BLaER1 treated with 17β-estradiol and CSF1 and Interleukin-3, amounts not matched to agents 10 nM and 100 nM (cell line): ENCODE measurements around the gene PTH2.

Source experiments
- H3K27ac ChIP-seq, 11 experiments: shearing (Covaris generic); formaldehyde crosslinking; 2 replicates each; pipeline ENCODE4 v1.8.1; 2022
- H3K27me3 ChIP-seq, 11 experiments: shearing (Covaris generic); formaldehyde crosslinking; 2 replicates each; pipeline ENCODE4 v1.8.1; 2022
- H3K36me3 ChIP-seq, 11 experiments: shearing (Covaris generic); formaldehyde crosslinking; 2 replicates each; pipeline ENCODE4 v1.8.1; 2022
- H3K4me1 ChIP-seq, 10 experiments: shearing (Covaris generic); formaldehyde crosslinking; 2 replicates each; pipeline ENCODE4 v1.8.1; 2022
- H3K4me2 ChIP-seq, 11 experiments: shearing (Covaris generic); formaldehyde crosslinking; 2 replicates each; pipeline ENCODE4 v1.8.1; 2022
- H3K4me3 ChIP-seq, 10 experiments: shearing (Covaris generic); formaldehyde crosslinking; 2 replicates each; pipeline ENCODE4 v1.8.1; 2022
- H3K9ac ChIP-seq, 11 experiments: shearing (Covaris generic); formaldehyde crosslinking; 2 replicates each; pipeline ENCODE4 v1.8.1; 2022
- H3K9me3 ChIP-seq, 11 experiments: shearing (Covaris generic); formaldehyde crosslinking; replicated peaks in 1 of 11; 2 replicates each; pipeline ENCODE4 v1.8.1; 2022
- H4K20me1 ChIP-seq, 11 experiments: shearing (Covaris generic); formaldehyde crosslinking; 2 replicates each; pipeline ENCODE4 v1.8.1; 2022
- Cebpa-rat ChIP-seq, 11 experiments: shearing (Covaris generic); IDR thresholded peaks; 2 replicates each; pipeline ENCODE4 v1.8.1; 2022

Gene PTH2

DNA sequence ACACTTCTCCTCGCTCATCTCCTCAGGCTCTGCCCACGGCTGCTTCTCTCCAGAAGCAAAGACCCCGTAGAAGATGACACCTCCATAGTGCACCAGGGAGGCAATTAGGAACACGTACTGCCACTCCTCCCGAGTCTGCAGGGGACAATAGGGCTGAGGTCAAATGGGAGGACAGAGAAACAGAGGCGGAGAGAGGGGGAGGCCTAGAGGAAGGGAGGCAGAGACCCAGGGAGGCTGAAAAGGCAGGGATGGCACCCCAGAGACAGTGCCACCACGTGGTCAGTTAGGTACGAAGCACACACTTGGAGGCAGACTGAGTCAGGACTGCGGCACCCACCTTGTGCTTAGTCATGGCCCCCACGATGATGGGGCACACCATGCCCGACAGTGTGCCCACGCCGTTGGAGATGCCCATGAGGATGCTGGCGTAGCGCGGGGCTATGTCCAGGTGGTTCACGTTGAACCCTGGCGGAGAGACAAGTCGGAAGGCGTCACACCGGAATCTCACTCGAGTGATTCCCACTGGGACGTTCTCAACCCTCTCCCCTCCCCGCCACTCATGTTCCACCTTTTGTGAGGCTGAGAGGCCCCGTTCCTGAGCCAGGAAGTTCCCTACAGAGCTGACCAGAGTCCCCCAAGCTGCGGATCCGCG is 7.6 kb upstream of the PTH2 start:
- no peak for TF ChIP-seq Cebpa-rat (IDR thresholded peaks at IDR 0.05)

DNA sequence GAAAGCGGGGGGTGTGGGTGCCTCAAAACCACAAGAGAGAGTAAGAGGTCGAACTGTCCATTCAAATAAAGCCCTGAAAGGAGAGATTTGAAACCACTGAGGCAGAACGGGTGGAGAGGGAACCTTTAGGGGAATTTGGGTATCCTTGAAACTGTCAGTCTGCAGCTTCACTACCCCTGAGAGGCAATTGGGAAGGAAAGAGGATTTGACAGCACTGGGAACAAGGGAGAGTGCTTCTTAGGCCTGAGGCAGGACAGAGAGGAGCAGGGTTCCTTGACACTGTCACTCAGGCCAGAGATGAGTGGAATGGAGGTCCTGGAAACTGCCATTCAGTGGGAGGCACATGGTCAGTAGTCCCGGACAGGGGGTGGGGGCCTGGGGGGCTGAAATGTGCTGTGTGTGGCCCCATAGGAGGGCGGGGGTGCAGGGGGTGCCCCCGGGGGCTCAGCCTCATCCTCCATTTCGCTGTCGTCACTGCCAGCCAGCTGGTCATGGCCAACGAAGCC is 7.0 kb upstream of the PTH2 start:
- Histone ChIP-seq H3K4me1 (peaks cover 19 to 54% (median 42%) of the 10 kb centered on the region in 10 experiments), H3K9me3 (peaks cover 4 to 27% (median 18%) of the 10 kb centered on the region in 11 experiments; a peak in 15 of 22 replicates), H3K4me3 (no peak overlapping the region), H3K36me3 (no peaks in the 10 kb centered on the region), H3K4me2 (peak overlapping the region in 6 of 11 experiments; percentile 9 to 16 (median 12); a peak in 5 of 22 replicates), H3K27me3 (peaks cover 100% of the 10 kb centered on the region in 11 experiments), H3K9ac (no peak overlapping the region), H3K27ac (no peak overlapping the region), H4K20me1 (peaks cover 0 to 9% (median 0%) of the 10 kb centered on the region in 11 experiments; a peak in 4 of 22 replicates)
- no peak for TF ChIP-seq Cebpa-rat (IDR thresholded peaks at IDR 0.05)

More for the DNA sequence above, 7.6 kb upstream of the PTH2 start:
- no peak overlapping the region for H3K9ac ChIP-seq
- peak overlapping the region in 3 of 11 experiments; percentile 9 to 16 (median 15); a peak in 3 of 22 replicates for H3K4me2 ChIP-seq
- no peak overlapping the region for H3K27ac ChIP-seq
- H3K4me1 ChIP-seq, result peaks cover 16 to 48% (median 36%) of the 10 kb centered on the region in 10 experiments
- H3K27me3 ChIP-seq, result peaks cover 100% of the 10 kb centered on the region in 11 experiments
- peaks cover 0 to 9% (median 0%) of the 10 kb centered on the region in 11 experiments; a peak in 5 of 22 replicates for H4K20me1 ChIP-seq
- no peak overlapping the region for H3K4me3 ChIP-seq
- H3K9me3 ChIP-seq, result peaks cover 4 to 29% (median 18%) of the 10 kb centered on the region in 11 experiments; a peak in 15 of 22 replicates
- H3K36me3 ChIP-seq, result no peaks in the 10 kb centered on the region

DNA sequence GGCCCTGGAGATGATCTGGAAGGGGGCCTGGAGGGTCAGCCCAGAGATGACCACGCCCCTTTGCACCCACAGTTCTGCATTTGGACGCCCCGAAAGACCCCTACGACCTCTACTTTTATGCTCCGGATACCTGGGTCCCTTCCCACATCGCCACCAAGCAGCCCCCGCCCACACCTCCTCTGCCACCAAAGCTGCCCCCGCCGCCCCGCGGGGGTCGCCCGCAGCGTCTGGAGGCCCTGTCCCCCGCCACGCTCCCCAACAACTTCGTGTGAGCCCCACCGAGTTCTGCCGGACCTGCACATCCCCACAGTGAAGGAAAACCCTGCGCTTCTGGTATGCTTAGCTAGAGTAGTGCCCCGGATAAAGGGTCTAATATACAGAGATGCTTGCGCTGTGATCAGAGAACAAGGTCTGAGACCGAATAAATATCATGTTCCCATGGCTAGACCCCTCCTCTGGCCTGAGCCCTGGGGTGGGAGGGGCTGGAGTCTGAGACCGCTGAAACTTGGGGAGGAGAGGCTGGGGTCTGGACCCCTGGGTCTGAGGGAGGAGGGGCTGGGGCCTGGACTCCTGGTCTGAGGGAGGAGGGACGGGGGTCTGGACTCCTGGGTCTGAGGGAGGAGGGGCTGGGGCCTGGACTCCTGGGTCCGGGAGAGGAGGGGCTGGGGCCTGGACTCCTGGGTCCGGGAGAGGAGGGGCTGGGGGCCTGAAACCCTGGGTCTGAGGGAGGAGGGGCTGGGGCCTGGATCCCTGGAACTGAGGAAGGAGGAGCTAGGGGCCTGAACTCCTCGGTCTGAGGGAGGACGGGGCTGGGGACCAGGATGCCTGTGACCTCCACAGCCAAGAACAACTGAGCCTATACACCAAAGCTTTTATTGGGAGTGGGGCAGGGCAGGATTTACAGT is 5.6 kb upstream of the PTH2 start:
- peak overlapping the region in 9 of 11 experiments; percentile 21 to 70 (median 51); a peak in 11 of 22 replicates for H3K4me2 ChIP-seq
- H3K4me1 ChIP-seq, result peaks cover 22 to 65% (median 50%) of the 10 kb centered on the region in 10 experiments
- peaks cover 0 to 9% (median 0%) of the 10 kb centered on the region in 11 experiments; a peak in 6 of 22 replicates for H4K20me1 ChIP-seq
- H3K36me3 ChIP-seq, result no peaks in the 10 kb centered on the region
- 0 out of 20 replicates have a peak overlapping the region, but pooled peaks of 1 of the 10 experiments have one; percentile 26 for H3K4me3 ChIP-seq
- H3K9me3 ChIP-seq, result peaks cover 4 to 24% (median 18%) of the 10 kb centered on the region in 11 experiments; a peak in 15 of 22 replicates
- no peak for TF ChIP-seq Cebpa-rat (IDR thresholded peaks at IDR 0.05)
- H3K27me3 ChIP-seq, result peaks cover 100% of the 10 kb centered on the region in 11 experiments
- no peak overlapping the region for H3K27ac ChIP-seq
- no peak overlapping the region for H3K9ac ChIP-seq

DNA sequence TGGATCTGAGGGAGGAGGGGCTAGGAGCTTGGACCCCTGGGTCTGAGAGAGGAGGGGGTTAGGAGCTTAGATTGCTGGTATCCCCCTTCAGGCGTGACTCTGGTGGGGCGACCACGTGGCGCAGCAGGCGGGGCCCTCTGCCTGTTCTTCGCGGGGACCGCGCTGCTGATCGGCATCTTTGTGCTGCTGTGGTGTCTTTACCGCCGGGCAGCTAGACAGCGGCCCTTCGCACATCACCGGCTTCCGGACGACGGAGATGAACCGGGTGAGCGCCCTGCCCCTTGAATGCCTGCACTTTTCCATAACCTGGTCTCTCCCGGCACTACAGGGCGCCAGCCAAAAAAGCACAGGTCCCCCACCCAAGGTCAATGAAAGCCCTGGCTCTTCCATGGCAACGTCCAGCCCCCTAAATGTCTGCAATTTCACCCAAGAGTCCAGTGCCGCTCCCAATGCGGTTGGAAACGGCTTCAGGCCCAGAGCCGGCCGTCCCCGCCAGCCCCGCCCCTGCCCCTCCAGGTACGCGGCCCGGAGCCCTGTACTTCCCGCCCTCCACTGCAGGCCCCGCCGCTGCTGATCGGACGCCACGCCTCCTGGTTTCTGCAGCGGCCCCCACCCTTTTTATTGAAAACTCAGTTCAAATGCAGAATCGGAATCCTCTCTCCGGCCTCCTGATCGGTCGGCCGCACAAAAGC is 4.8 kb upstream of the PTH2 start:
- peaks cover 100% of the 10 kb centered on the region in 11 experiments for H3K27me3 ChIP-seq
- H3K4me3 ChIP-seq, result peak overlapping the region in 2 of 10 experiments; percentile 26 to 46; a peak in 2 of 20 replicates
- H3K9ac ChIP-seq, result no peak overlapping the region
- peaks cover 0 to 17% (median 5%) of the 10 kb centered on the region in 11 experiments; a peak in 11 of 22 replicates for H4K20me1 ChIP-seq
- H3K27ac ChIP-seq, result no peak overlapping the region
- no peaks in the 10 kb centered on the region for H3K36me3 ChIP-seq
- peaks cover 4 to 20% (median 14%) of the 10 kb centered on the region in 11 experiments; a peak in 15 of 22 replicates for H3K9me3 ChIP-seq
- no peak for TF ChIP-seq Cebpa-rat (IDR thresholded peaks at IDR 0.05)
- H3K4me1 ChIP-seq, result peaks cover 30 to 73% (median 58%) of the 10 kb centered on the region in 10 experiments
- peak overlapping the region in 10 of 11 experiments; percentile 21 to 70 (median 50); a peak in 17 of 22 replicates for H3K4me2 ChIP-seq

DNA sequence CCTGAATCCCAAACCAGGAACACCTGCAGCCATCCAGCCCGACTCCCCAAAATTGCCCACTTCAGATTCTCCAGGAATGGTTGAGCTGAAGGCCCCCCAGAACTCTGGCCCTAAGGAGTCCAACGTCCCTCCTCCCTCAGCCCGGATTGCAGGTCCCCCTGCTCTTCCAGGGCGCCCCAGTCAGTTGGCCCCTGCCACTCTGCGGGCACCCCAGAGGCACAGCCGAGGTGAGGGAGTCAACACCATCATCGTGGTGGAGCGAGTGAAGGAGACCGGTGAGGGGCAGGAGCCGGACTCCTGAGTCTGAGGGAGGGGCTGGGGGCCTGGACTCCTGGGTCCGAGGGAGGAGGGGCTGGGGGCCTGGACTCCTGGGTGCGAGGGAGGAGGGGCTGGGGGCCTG is 4.1 kb upstream of the PTH2 start:
- no peak for TF ChIP-seq Cebpa-rat (IDR thresholded peaks at IDR 0.05)
- H3K4me1 ChIP-seq, result peaks cover 36 to 78% (median 63%) of the 10 kb centered on the region in 10 experiments
- H3K4me2 ChIP-seq, result peak overlapping the region in 2 of 11 experiments; percentile 47 to 56; a peak in 3 of 22 replicates

DNA sequence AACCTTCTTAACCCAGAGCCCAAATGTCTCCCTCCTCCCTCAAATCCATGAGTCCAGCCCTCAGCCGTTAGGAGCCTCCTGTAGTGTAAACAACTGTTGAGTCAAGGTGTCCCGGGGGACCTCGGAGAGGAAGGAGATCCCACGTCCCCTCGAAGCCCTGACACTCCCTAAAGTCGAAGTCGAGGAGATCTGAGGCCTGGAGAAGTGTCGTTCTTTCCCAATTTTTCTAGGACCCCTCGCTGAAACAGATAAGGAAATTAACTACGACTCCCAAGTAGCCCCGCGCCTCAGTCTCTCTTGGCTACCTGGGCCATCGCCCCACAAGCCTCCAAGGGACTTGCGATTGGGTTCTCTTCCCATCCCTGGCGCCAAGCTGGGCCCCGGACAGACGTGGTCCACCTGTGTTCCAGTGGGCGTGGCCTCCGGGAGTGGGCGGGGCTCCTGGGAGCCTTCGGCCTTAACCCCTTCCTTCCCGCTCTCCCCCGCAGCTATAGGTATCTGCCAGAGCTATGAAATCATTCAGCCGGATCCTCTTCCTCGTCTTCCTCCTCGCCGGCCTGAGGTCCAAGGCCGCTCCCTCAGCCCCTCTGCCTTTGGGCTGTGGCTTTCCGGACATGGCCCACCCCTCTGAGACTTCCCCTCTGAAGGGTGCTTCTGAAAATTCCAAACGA is 2.8 kb upstream of the PTH2 start:
- H3K4me3 ChIP-seq, result peak overlapping the region in 8 of 10 experiments; percentile 3 to 56 (median 20); a peak in 9 of 20 replicates
- peak overlapping the region; percentile 62 to 93 (median 71) for H3K4me2 ChIP-seq
- H3K9me3 ChIP-seq, result peaks cover 0 to 6% (median 2%) of the 10 kb centered on the region in 11 experiments; a peak in 11 of 22 replicates
- TF ChIP-seq Cebpa-rat (IDR thresholded peaks at IDR 0.05), result no peak
- no peaks in the 10 kb centered on the region for H3K36me3 ChIP-seq
- H4K20me1 ChIP-seq, result peaks cover 0 to 22% (median 6%) of the 10 kb centered on the region in 11 experiments; a peak in 11 of 22 replicates
- H3K27ac ChIP-seq, result no peak overlapping the region
- peaks cover 99 to 100% (median 100%) of the 10 kb centered on the region in 11 experiments for H3K27me3 ChIP-seq
- H3K9ac ChIP-seq, result no peak overlapping the region
- peaks cover 42 to 77% (median 67%) of the 10 kb centered on the region in 10 experiments for H3K4me1 ChIP-seq

More for the DNA sequence above, 4.1 kb upstream of the PTH2 start:
- H3K27ac ChIP-seq, result no peak overlapping the region
- H4K20me1 ChIP-seq, result peaks cover 0 to 20% (median 6%) of the 10 kb centered on the region in 11 experiments; a peak in 11 of 22 replicates
- no peaks in the 10 kb centered on the region for H3K36me3 ChIP-seq
- H3K27me3 ChIP-seq, result peaks cover 100% of the 10 kb centered on the region in 11 experiments
- H3K9me3 ChIP-seq, result peaks cover 2 to 15% (median 7%) of the 10 kb centered on the region in 11 experiments; a peak in 15 of 22 replicates
- no peak overlapping the region for H3K4me3 ChIP-seq
- H3K9ac ChIP-seq, result no peak overlapping the region

DNA sequence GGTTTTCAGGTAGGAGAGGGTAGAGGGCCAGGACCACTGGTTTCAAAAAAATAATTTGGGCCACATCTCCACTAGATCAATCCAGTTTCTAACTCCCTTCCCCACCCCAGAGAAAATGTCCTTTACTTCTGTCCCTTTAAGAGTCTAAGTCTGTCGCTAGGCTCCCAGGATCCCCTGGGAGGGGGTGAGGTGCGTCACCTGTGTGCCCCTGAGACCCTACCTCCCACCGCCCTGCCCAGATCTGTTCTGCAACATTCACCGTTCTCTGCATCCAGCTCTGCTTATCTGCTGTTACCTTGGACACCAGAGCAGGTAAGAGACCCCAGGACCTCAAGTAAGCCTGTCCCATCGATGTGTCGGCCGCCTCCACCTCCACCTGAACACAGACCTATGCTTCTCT is 1.9 kb upstream of the PTH2 start, which contains the start of gene GFY:
Gene GFY, plus strand, starts transcription at position 211 of the 400 bp plus-strand sequence. CDS start 1,043 bp downstream, outside the sequence.
- H3K27me3 ChIP-seq, result peaks cover 99 to 100% (median 100%) of the 10 kb centered on the region in 11 experiments
- peak within 1 kb of the TSS in 8 of 10 experiments; percentile 3 to 56 (median 20); a peak in 9 of 20 replicates for H3K4me3 ChIP-seq
- peak within 1 kb of the TSS; percentile 62 to 93 (median 71) for H3K4me2 ChIP-seq
- H3K27ac ChIP-seq, result no peak within 1 kb of the TSS
- no peaks in the 10 kb centered on the region for H3K36me3 ChIP-seq
- H4K20me1 ChIP-seq, result peaks cover 0 to 22% (median 6%) of the 10 kb centered on the region in 11 experiments; a peak in 11 of 22 replicates
- peaks cover 0 to 9% (median 4%) of the 10 kb centered on the region in 11 experiments; a peak in 11 of 22 replicates for H3K9me3 ChIP-seq
- no peak within 1 kb of the TSS for H3K9ac ChIP-seq
- H3K4me1 ChIP-seq, result peaks cover 42 to 74% (median 67%) of the 10 kb centered on the region in 10 experiments
- no peak for TF ChIP-seq Cebpa-rat (IDR thresholded peaks at IDR 0.05)
